HCT116 (cell line): ENCODE measurements around the gene MORN1. TPM values are rescaled to one million over a fixed set of nuclear protein-coding genes. Genes with fewer than 3 reads are reported as not detected.

ENCODE experiments used
- ATAC-seq: fragments of 200-7000 bp; cut with Tn5 transposase; 2 replicates; pipeline ENCODE4 v1.9.1; 2020; ENCODE audit warnings: mild to moderate bottlenecking, moderate library complexity
- BruUV-seq: library from RNA; stranded (reverse); fragments of 400-500 nt; replicated peaks from 2 replicates; lab custom pipeline; 2021; lab: Mats Ljungman, UMichigan
- CTCF ChIA-PET: fragments of 300-600 bp; sonication (Branson Sonifier 250); formaldehyde crosslinking; loops from one replicate; lab custom pipeline; 2021; ENCODE audit warnings: antibody characterized with exemption; lab: Charles Lee
- POLR2A ChIA-PET: fragments of 300-600, 350-600 bp; sonication (Branson Sonifier 250); formaldehyde crosslinking; loops from one replicate; lab custom pipeline; 2021; ENCODE audit warnings: antibody characterized with exemption; lab: Charles Lee
- RAD21 ChIA-PET, 2 experiments: fragments of 300-600 bp; sonication (Branson Sonifier 250); formaldehyde crosslinking; loops; one replicate each; lab custom pipeline; 2023; ENCODE audit warnings: low total read pairs in 2 of 2; ENCODE audit not compliant: uncharacterized antibody in 2 of 2, unreplicated experiment in 2 of 2, low non-redundant PET in 1 of 2; lab: Charles Lee
- DNase-seq: peaks from one replicate; pipeline ENCODE4 v3.0.0-alpha.2; 2010; ENCODE audit warnings: low read depth, low spot score
- H2AFZ ChIP-seq: fragments of 200-600 bp; shearing (Covaris generic), sonication (generic); 2 replicates; pipeline ENCODE4 v1.6.1; 2017; ENCODE audit warnings: low read depth, mixed run types, mixed read lengths, antibody characterized with exemption, low read length; ENCODE audit not compliant: poor library complexity, severe bottlenecking
- H3K27ac ChIP-seq: 2 replicates; pipeline ENCODE4 v1.5.1; 2012; ENCODE audit warnings: low read depth, low read length
- H3K27me3 ChIP-seq: fragments of 200-600 bp; sonication (generic); 2 replicates; pipeline ENCODE4 v1.6.1; 2016; ENCODE audit warnings: mixed run types, low read length, mixed read lengths; ENCODE audit not compliant: insufficient read depth
- H3K36me3 ChIP-seq, 2 experiments: fragments of 200-500 bp in 1 of 2; fragments of 200-600 bp in 1 of 2; sonication (Bioruptor generic) in 1 of 2; sonication (generic) in 1 of 2; 2 replicates each; pipeline versions ENCODE4 v1.5.1 to v1.6.1; 2014 to 2016; ENCODE audit warnings: low read length in 2 of 2, inconsistent platforms in 1 of 2, mixed read lengths in 1 of 2, mixed run types in 1 of 2; ENCODE audit not compliant: insufficient read depth in 2 of 2, control insufficient read depth in 1 of 2
- H3K4me1 ChIP-seq, 2 experiments: fragments of 200-600 bp in 1 of 2; sonication (generic) in 1 of 2; 2 replicates each; pipeline versions ENCODE4 v1.5.1 to v1.6.1; 2012 to 2017; ENCODE audit warnings: low read length in 2 of 2, inconsistent platforms in 1 of 2, mild to moderate bottlenecking in 1 of 2, mixed read lengths in 1 of 2, mixed run types in 1 of 2, moderate library complexity in 1 of 2; ENCODE audit not compliant: insufficient read depth in 2 of 2, control insufficient read depth in 1 of 2
- H3K4me2 ChIP-seq: fragments of 200-600 bp; sonication (generic); 2 replicates; pipeline ENCODE4 v1.6.1; 2017; ENCODE audit warnings: mixed run types, low read length, mixed read lengths
- H3K4me3 ChIP-seq, 2 experiments: fragments of 200-600 bp in 1 of 2; sonication (generic) in 1 of 2; replicated peaks in 1 of 2; 2 replicates each; pipeline ENCODE4 v1.5.1; 2011 to 2016; ENCODE audit warnings: low read length in 2 of 2, control low read depth in 1 of 2, low read depth in 1 of 2, mild to moderate bottlenecking in 1 of 2, mixed read lengths in 1 of 2, mixed run types in 1 of 2
- H3K79me2 ChIP-seq: fragments of 200-600 bp; sonication (generic); 2 replicates; pipeline ENCODE4 v1.6.1; 2017; ENCODE audit warnings: mild to moderate bottlenecking, mixed run types, low read length, moderate library complexity, mixed read lengths; ENCODE audit not compliant: insufficient read depth
- H3K9ac ChIP-seq: fragments of 200-600 bp; sonication (generic); 2 replicates; pipeline ENCODE4 v1.6.1; 2016; ENCODE audit warnings: low read length, mixed read lengths
- H3K9me2 ChIP-seq: fragments of 200-600 bp; sonication (generic), shearing (Covaris generic); 2 replicates; pipeline ENCODE4 v1.6.1; 2017; ENCODE audit warnings: mixed run types, mild to moderate bottlenecking, moderate library complexity; ENCODE audit not compliant: insufficient read depth
- H3K9me3 ChIP-seq, 2 experiments: fragments of 200-500 bp in 1 of 2; fragments of 200-600 bp in 1 of 2; sonication (Bioruptor generic) in 1 of 2; sonication (generic) in 1 of 2; 2 replicates each; pipeline ENCODE4 v1.6.1; 2014 to 2017; ENCODE audit warnings: low read length in 2 of 2, mixed read lengths in 2 of 2, inconsistent platforms in 1 of 2, low read depth in 1 of 2, mild to moderate bottlenecking in 1 of 2, mixed run types in 1 of 2, moderate library complexity in 1 of 2; ENCODE audit not compliant: control insufficient read depth in 1 of 2, insufficient read depth in 1 of 2
- H4K20me1 ChIP-seq: fragments of 200-600 bp; sonication (generic), shearing (Covaris generic); 2 replicates; pipeline ENCODE4 v1.6.1; 2017; ENCODE audit warnings: mixed run types, mild to moderate bottlenecking, moderate library complexity; ENCODE audit not compliant: insufficient read depth
- ATF3 ChIP-seq: IDR thresholded peaks from 2 replicates; pipeline ENCODE4 v1.6.1; 2012
- CBX3 ChIP-seq: IDR thresholded peaks from 2 replicates; pipeline ENCODE4 v1.6.1; 2012; ENCODE audit warnings: low read depth
- CEBPB ChIP-seq: IDR thresholded peaks from 2 replicates; pipeline ENCODE4 v1.6.1; 2012; ENCODE audit warnings: low read depth
- EGR1 ChIP-seq: IDR thresholded peaks from 2 replicates; pipeline ENCODE4 v1.6.1; 2012; ENCODE audit warnings: low read depth
- ELF1 ChIP-seq: IDR thresholded peaks from 2 replicates; pipeline ENCODE4 v1.6.1; 2012; ENCODE audit warnings: low read depth, borderline replicate concordance
- JUND ChIP-seq: IDR thresholded peaks from 2 replicates; pipeline ENCODE4 v1.6.1; 2012
- POLR2AphosphoS5 ChIP-seq: IDR thresholded peaks from 2 replicates; pipeline ENCODE4 v1.6.1; 2011; ENCODE audit warnings: mild to moderate bottlenecking, low read depth, low read length, moderate library complexity
- RAD21 ChIP-seq: IDR thresholded peaks from 2 replicates; pipeline ENCODE4 v1.6.1; 2012; ENCODE audit warnings: low read depth, mild to moderate bottlenecking
- SIN3A ChIP-seq: IDR thresholded peaks from 2 replicates; pipeline ENCODE4 v1.6.1; 2012; ENCODE audit warnings: low read depth
- SP1 ChIP-seq: IDR thresholded peaks from 2 replicates; pipeline ENCODE4 v1.6.1; 2012; ENCODE audit warnings: low read depth
- SRF ChIP-seq: IDR thresholded peaks from 2 replicates; pipeline ENCODE4 v1.6.1; 2012; ENCODE audit warnings: low read depth
- TCF7L2 ChIP-seq: IDR thresholded peaks from 2 replicates; pipeline ENCODE4 v1.7.0; 2011; ENCODE audit warnings: borderline replicate concordance, inconsistent platforms; ENCODE audit not compliant: insufficient read depth, insufficient read length; ENCODE audit errors: extremely low read depth
- YY1 ChIP-seq: IDR thresholded peaks from 2 replicates; pipeline ENCODE4 v1.6.1; 2011; ENCODE audit warnings: low read length, low read depth, moderate library complexity, mild to moderate bottlenecking; ENCODE audit not compliant: insufficient replicate concordance; ENCODE audit errors: extremely low read depth
- ZFX ChIP-seq: fragments of 450-650 bp; IDR thresholded peaks from 2 replicates; pipeline ENCODE4 v1.6.1; 2017
- ZNF274 ChIP-seq: fragments of 200-500 bp; sonication (Bioruptor generic); IDR thresholded peaks from 2 replicates; pipeline ENCODE4 v1.6.1; 2014; ENCODE audit warnings: mild to moderate bottlenecking, low read depth, low read length, inconsistent platforms
- intact Hi-C: fragments of 100-400 bp; cut with micrococcal nuclease; formaldehyde crosslinking; loops from 2 replicates; pipeline ENCODE4 v1.10.0; 2022
- total RNA-seq: library from RNA; stranded (reverse); gene quantifications from one replicate; pipeline ENCODE4 v1.2.1, GENCODE V29; 2021; ENCODE audit not compliant: unreplicated experiment
- TF ChIP-seq, protein P1 (sequence below), 3 experiments: fragments of 200-600 bp in 1 of 3; sonication (generic) in 1 of 3; IDR thresholded peaks in 2 of 3; conservative IDR thresholded peaks in 1 of 3; 2 replicates each; pipeline ENCODE4 v1.5.1; 2012 to 2017; ENCODE audit warnings: low read depth in 2 of 3, low read length in 2 of 3, antibody characterized with exemption in 1 of 3, borderline replicate concordance in 1 of 3, control low read depth in 1 of 3, mild to moderate bottlenecking in 1 of 3, mixed read lengths in 1 of 3, mixed run types in 1 of 3, moderate library complexity in 1 of 3; ENCODE audit not compliant: insufficient read depth in 1 of 3

The MORN1 gene
- total RNA-seq, 1 experiment from 2014 or later: 21.4 TPM

GRCh38 chr1:2312515-2313301, 78.6 kb downstream of the MORN1 start:
- H3K4me1 ChIP-seq: peaks cover 16 to 53% of the 10 kb centered on the region in 2 experiments
- RAD21 ChIA-PET: interaction anchor here in 1 of 2 experiments (1.3 kb wide), 1 partner anchor 69 kb away, joined by 3 read pairs; no protein-coding TSS in a partner anchor
- intact Hi-C loops: no loop called here

GRCh38 chr1:2312160-2312514, 79.2 kb downstream of the MORN1 start:
- Histone ChIP-seq H3K27me3 (no peaks in the 10 kb centered on the region), H4K20me1 (no peaks in the 10 kb centered on the region), H3K27ac (peak overlapping the region; percentile 56; the same call in 1 of the 2 replicates), H3K9me2 (no peaks in the 10 kb centered on the region), H3K9ac (no peak overlapping the region), H3K79me2 (no peaks in the 10 kb centered on the region), H3K4me2 (peak overlapping the region; percentile 43; the same call in 1 of the 2 replicates), H2AFZ (no peak overlapping the region), H3K9me3 (no peaks in the 10 kb centered on the region), H3K4me3 (no peak overlapping the region), H3K4me1 (peaks cover 16 to 53% of the 10 kb centered on the region in 2 experiments), H3K36me3 (peaks cover 4 to 10% of the 10 kb centered on the region in 2 experiments; a peak in 3 of 4 replicates)
- DNase-seq: no peak
- no TSS peak for BruUV-seq
- intact Hi-C loops: no loop called here
- TF ChIP-seq ZNF274 (no peak), CEBPB (no peak), JUND (no peak), TCF7L2 (no peak), SIN3A (no peak), CBX3 (no peak), EGR1 (no peak), SP1 (no peak), ELF1 (no peak), SRF (no peak), ZFX (no peak), YY1 (no peak), ATF3 (no peak)
- TF ChIP-seq, protein P1, sequence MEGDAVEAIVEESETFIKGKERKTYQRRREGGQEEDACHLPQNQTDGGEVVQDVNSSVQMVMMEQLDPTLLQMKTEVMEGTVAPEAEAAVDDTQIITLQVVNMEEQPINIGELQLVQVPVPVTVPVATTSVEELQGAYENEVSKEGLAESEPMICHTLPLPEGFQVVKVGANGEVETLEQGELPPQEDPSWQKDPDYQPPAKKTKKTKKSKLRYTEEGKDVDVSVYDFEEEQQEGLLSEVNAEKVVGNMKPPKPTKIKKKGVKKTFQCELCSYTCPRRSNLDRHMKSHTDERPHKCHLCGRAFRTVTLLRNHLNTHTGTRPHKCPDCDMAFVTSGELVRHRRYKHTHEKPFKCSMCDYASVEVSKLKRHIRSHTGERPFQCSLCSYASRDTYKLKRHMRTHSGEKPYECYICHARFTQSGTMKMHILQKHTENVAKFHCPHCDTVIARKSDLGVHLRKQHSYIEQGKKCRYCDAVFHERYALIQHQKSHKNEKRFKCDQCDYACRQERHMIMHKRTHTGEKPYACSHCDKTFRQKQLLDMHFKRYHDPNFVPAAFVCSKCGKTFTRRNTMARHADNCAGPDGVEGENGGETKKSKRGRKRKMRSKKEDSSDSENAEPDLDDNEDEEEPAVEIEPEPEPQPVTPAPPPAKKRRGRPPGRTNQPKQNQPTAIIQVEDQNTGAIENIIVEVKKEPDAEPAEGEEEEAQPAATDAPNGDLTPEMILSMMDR (IDR thresholded peaks at IDR 0.05 in 2 of 3, conservative IDR thresholded peaks at IDR 0.05 in 1 of 3; ENCODE audit: borderline replicate concordance in 1 of 3, insufficient read depth in 1 of 3, low read depth in 2 of 3, low read length in 2 of 3): no peak
- no peak for ATAC-seq
- ChIA-PET RAD21 (interaction anchor here in 1 of 2 experiments (1.3 kb wide), 1 partner anchor 70 kb away, joined by 3 read pairs; no protein-coding TSS in a partner anchor), CTCF (interaction anchor here (1.3 to 3.1 kb wide), 2 partner anchors 70 to 117 kb away, joined by 5 to 13 read pairs; partner anchors contain the start of gene FAAP20), POLR2A (interaction anchor here (0.9 kb wide), 1 partner anchor 117 kb away, joined by 3 read pairs; the partner anchor contains the start of gene FAAP20)

More at GRCh38 chr1:2312515-2313301, 78.6 kb downstream of the MORN1 start:
- Histone ChIP-seq H2AFZ (no peak overlapping the region), H3K79me2 (no peaks in the 10 kb centered on the region), H3K36me3 (peaks cover 4 to 6% of the 10 kb centered on the region in 2 experiments; a peak in 3 of 4 replicates), H3K4me3 (no peak overlapping the region), H3K27me3 (no peaks in the 10 kb centered on the region), H4K20me1 (no peaks in the 10 kb centered on the region), H3K9me2 (no peaks in the 10 kb centered on the region), H3K4me2 (no peak overlapping the region), H3K9ac (no peak overlapping the region), H3K27ac (no peak overlapping the region; the same call in 1 of the 2 replicates), H3K9me3 (no peaks in the 10 kb centered on the region)
- ChIA-PET CTCF (interaction anchor here (1.3 to 3.1 kb wide), 3 partner anchors 69 to 118 kb away, joined by 3 to 13 read pairs (median 5); partner anchors contain the start of gene FAAP20), POLR2A (no interaction called here)
- TF ChIP-seq POLR2AphosphoS5: 0 out of 2 replicates have a peak, but pooled peaks have one; percentile 2
- TF ChIP-seq RAD21: no peak
- BruUV-seq: no TSS peak
- ATAC-seq: no peak
- DNase-seq: no peak
